ENCODE data around the gene PSMB3.

Gene PSMB3

DNA sequence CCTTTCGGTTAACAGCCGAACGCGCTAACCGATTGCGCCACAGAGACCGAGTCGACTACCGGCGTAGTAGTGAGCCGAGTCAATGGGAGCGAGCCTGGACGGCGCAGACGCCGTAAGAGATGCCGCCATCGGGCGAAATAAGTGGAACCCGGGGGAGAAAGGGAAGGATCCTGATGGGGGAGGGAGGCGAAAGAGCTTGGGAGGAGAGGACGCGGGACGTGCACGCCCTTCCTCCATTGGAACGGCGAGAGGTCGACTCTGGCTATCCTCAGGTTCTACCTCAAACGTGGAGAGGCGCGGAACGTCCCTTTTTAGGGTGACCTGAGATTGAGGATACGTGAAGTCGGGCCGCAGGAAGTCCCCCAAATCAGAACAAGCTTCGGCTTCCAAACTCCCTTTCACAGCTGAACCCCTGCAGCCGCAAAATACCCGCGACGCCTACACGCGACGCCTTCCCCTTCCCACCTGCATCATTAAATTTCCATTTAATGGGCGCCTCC is 683 bp upstream of the PSMB3 start:
- peak overlapping the region; percentile 77 to 90 for H3K27ac ChIP-seq
- DNase-seq (ENCODE audit: low spot score): peak; percentile 90
- TF ChIP-seq, protein P1, sequence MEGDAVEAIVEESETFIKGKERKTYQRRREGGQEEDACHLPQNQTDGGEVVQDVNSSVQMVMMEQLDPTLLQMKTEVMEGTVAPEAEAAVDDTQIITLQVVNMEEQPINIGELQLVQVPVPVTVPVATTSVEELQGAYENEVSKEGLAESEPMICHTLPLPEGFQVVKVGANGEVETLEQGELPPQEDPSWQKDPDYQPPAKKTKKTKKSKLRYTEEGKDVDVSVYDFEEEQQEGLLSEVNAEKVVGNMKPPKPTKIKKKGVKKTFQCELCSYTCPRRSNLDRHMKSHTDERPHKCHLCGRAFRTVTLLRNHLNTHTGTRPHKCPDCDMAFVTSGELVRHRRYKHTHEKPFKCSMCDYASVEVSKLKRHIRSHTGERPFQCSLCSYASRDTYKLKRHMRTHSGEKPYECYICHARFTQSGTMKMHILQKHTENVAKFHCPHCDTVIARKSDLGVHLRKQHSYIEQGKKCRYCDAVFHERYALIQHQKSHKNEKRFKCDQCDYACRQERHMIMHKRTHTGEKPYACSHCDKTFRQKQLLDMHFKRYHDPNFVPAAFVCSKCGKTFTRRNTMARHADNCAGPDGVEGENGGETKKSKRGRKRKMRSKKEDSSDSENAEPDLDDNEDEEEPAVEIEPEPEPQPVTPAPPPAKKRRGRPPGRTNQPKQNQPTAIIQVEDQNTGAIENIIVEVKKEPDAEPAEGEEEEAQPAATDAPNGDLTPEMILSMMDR (IDR thresholded peaks at IDR 0.05): no peak

DNA sequence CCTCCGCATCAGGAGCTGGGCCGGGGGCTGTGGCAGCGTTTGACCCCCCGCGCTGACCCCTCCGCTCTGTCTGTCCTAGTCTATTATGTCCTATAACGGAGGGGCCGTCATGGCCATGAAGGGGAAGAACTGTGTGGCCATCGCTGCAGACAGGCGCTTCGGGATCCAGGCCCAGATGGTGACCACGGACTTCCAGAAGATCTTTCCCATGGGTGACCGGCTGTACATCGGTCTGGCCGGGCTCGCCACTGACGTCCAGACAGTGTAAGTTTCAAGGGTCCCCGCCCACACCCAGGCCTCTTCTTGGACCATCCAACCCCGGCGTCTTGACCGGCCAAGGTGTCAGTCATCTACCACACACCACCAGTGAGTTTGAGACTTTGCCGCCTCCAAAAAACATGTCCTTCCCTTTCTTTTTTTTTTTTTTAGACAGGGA is 548 bp downstream of the PSMB3 start:
- Histone ChIP-seq H3K27ac (peak overlapping the region; percentile 77 to 90), H3K4me3 (peak overlapping the region; percentile 84)
- no peak for DNase-seq (ENCODE audit: low spot score)
- TF ChIP-seq, protein P1 (IDR thresholded peaks at IDR 0.05): no peak

More for the DNA sequence above, 683 bp upstream of the PSMB3 start:
- peak overlapping the region; percentile 84 for H3K4me3 ChIP-seq

DNA sequence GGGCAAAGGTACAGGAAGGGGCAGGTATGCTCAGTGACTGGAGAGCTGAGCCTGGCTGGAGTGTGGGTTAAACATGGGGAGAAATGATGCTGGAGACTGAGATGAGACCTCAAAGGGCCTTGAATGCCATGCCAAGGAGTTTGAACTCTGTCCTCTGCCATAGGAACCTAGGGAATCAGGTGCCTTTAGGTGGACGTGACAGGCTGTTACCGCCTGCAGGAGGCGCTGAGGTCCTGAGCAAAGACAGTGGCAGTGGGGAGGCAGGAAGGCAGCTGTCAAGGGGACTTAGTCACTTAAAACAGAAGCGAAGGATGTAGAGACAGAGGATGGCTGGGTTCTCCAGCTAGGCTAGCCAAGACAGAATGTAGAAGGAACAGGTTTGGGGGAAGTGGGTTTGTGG is 9.1 kb downstream of the PSMB3 start:
- TF ChIP-seq, protein P1 (IDR thresholded peaks at IDR 0.05): no peak
- Histone ChIP-seq H3K27ac (no peak overlapping the region), H3K4me3 (no peak overlapping the region)
- DNase-seq (ENCODE audit: low spot score): no peak

DNA sequence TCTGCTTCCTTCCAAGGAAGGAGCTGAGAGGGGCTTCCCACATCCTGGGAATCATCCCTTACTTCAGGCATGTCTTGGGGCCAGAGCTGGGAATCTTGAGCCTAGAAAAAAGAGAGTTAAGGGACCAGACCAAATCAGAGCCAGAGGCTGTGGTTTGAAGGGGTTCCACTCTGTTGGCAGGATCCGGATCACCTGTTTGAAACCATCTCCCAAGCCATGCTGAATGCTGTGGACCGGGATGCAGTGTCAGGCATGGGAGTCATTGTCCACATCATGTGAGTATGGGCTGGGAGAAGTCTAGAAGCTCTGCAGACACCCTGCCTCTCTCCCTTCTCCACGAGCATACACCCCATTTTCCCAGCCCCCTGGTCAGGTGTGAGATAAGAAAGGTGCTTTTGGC is 9.7 kb downstream of the PSMB3 start:
- TF ChIP-seq, protein P1 (IDR thresholded peaks at IDR 0.05): no peak
- Histone ChIP-seq H3K4me3 (no peak overlapping the region), H3K27ac (no peak overlapping the region)
- DNase-seq (ENCODE audit: low spot score): no peak

DNA sequence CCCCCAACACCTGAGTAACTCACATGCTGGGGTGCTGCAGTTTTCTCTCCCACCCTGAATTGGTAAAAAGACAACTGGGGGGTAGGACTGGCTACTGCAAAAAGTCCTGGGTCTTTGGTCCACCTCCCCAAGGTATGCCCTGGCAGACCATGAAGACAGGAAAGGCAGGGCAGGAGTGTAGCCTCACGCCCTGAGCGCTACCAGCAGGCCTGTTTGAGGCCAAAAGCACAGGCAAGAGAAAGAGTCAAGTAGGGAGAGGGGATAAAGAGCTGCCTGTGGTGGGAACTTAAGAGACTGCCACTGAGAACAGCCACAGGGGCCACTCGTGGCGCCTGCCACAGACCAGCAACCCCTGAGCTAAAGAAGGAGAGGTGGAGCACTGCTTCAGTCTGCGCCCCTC is 13.8 kb downstream of the PSMB3 start:
- TF ChIP-seq, protein P1 (IDR thresholded peaks at IDR 0.05): no peak
- Histone ChIP-seq H3K27ac (no peak overlapping the region), H3K4me3 (no peak overlapping the region)
- DNase-seq (ENCODE audit: low spot score): no peak

DNA sequence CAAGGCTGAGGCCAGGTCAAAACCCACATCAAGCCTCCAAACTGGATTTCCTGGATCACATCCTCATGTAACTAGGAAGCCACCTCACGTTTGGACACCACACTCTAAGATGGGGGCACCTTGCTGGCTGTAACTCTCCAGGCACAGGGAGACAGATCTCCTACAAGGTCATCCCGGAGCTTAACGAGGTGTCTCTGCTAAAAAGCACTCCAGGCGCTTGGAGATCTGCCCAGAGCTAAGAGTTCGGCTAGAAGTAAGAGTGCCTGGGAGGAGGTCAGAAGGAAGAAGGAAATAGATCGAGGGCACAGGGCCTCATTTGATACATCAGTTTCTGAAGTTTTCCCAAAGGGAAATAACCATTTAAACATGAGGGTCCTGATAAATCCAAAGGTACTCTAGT is 15.9 kb downstream of the PSMB3 start:
- TF ChIP-seq, protein P1 (IDR thresholded peaks at IDR 0.05): no peak
- DNase-seq (ENCODE audit: low spot score): no peak
- Histone ChIP-seq H3K27ac (no peak overlapping the region), H3K4me3 (no peak overlapping the region)

DNA sequence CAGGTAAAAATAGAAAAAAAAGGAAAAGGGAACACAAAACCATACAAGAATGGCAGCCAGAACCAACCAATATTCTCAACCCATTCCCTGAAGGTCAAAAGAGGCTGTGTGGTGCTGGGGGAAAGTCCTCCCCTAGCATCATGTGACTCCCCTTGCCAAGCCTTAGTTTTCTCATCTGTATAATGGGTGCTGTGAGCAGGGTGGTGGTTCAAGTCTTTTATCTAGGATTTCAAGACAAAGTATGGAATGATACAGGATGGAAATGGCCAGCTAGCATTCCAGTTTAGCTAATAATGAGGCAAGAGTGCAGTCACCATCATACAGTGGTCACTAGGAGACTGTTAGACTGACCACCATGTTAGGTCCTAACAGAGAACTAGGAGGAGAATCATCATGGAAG is 20.7 kb downstream of the PSMB3 start:
- H3K27ac ChIP-seq: no peak overlapping the region
- no peak for DNase-seq (ENCODE audit: low spot score)
- TF ChIP-seq, protein P1 (IDR thresholded peaks at IDR 0.05): no peak
- no peak overlapping the region for H3K4me3 ChIP-seq

All from coronary artery (tissue), 2 donors.